ENCODE results near the gene C1orf35.

C1orf35 gene

GRCh38 chr1:228077565-228078330 lies 25.4 kb downstream of the C1orf35 start:
- H3K27me3 Mint-ChIP-seq (ENCODE audit: low read depth): no peaks in the 10 kb centered on the region
- no peaks in the 10 kb centered on the region for H3K9me3 Mint-ChIP-seq
- no peaks in the 10 kb centered on the region for H3K36me3 Mint-ChIP-seq (ENCODE audit: low read depth)
- no peak overlapping the region for H3K4me3 Mint-ChIP-seq
- H3K4me1 Mint-ChIP-seq (ENCODE audit: low read depth): peaks cover 13% of the 10 kb centered on the region
- no peak for DNase-seq (ENCODE audit: low spot score)
- H3K27ac Mint-ChIP-seq: no peak overlapping the region

- H3K9me3 Mint-ChIP-seq: no peaks in the 10 kb centered on the region
- H3K4me3 Mint-ChIP-seq: no peak overlapping the region
- H3K36me3 Mint-ChIP-seq (ENCODE audit: low read depth): no peaks in the 10 kb centered on the region
- peaks cover 13% of the 10 kb centered on the region for H3K4me1 Mint-ChIP-seq (ENCODE audit: low read depth)
- H3K27ac Mint-ChIP-seq: no peak overlapping the region
- H3K27me3 Mint-ChIP-seq (ENCODE audit: low read depth): no peaks in the 10 kb centered on the region
- no peak for DNase-seq (ENCODE audit: low spot score)
These were observed 26.2 kb downstream of the C1orf35 start for GRCh38 chr1:228076796-228077430.

DNA sequence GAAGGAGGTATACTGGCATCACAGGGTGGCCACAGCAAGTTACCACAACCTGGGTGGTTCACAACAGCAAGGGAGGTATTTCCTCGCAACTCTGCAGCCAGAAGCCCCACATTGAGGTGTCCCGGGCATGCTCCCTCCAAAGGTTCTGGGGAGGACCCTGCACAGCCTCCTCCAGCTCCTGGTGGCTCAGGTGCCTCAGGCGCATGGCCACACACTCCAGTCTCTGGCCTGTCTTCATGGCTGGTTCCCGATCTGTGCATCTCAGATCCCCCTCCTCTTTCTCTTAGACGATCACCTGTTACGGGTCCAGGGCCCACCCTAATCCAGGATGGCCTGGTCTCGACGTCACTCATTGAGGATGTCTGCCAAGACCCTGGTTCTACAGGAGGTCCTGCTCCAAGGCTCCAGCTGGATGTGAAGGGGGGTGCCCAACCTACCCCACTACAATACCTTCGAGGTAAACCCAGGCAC lies 27.3 kb downstream of the C1orf35 start:
- H3K36me3 Mint-ChIP-seq (ENCODE audit: low read depth): no peaks in the 10 kb centered on the region
- H3K9me3 Mint-ChIP-seq: no peaks in the 10 kb centered on the region
- no peak for DNase-seq (ENCODE audit: low spot score)
- H3K27ac Mint-ChIP-seq: no peak overlapping the region
- no peaks in the 10 kb centered on the region for H3K27me3 Mint-ChIP-seq (ENCODE audit: low read depth)
- H3K4me1 Mint-ChIP-seq (ENCODE audit: low read depth): peaks cover 10% of the 10 kb centered on the region
- no peak overlapping the region for H3K4me3 Mint-ChIP-seq

DNA sequence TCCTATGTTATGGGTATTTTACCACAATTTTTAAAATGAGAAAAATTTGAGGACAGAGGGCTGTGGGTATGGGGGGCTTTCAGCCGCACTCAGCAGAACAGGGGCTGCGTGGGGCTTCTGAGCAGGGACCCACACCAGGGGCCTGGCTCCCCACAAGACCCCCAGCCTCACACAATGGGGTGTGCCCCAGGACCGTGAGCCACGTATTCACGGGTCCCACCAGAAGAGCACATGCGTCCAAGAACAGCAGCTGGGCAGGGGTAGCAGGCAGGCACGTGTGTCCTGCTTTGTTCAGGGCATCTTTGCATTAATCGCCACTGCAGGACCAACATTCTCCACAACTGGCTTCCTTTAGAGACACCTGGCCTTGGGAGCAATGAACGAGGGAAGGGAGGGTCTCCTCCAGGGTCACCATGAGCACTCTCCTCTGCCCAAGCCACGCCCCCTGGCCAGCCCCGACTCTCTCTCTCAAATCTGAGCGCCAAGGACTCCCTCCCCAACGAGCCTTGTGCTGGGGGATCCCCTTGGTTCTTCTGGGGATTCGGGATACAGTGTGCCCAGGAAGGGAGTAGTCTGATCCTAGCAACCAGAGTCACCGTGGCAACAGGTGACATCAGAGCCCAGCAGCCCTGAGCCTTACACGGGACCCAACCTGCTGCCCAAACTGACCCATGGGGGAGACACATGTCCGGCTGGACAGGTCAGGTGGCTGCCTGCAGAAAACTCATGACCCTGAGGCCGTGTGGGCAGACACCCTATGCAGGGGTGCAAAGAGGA lies 28.0 kb downstream of the C1orf35 start:
- Mint-ChIP-seq H3K4me1 (ENCODE audit: low read depth) (peaks cover 10% of the 10 kb centered on the region), H3K4me3 (no peak overlapping the region), H3K9me3 (no peaks in the 10 kb centered on the region), H3K27me3 (ENCODE audit: low read depth) (no peaks in the 10 kb centered on the region), H3K36me3 (ENCODE audit: low read depth) (no peaks in the 10 kb centered on the region), H3K27ac (no peak overlapping the region)
- no peak for DNase-seq (ENCODE audit: low spot score)

DNA sequence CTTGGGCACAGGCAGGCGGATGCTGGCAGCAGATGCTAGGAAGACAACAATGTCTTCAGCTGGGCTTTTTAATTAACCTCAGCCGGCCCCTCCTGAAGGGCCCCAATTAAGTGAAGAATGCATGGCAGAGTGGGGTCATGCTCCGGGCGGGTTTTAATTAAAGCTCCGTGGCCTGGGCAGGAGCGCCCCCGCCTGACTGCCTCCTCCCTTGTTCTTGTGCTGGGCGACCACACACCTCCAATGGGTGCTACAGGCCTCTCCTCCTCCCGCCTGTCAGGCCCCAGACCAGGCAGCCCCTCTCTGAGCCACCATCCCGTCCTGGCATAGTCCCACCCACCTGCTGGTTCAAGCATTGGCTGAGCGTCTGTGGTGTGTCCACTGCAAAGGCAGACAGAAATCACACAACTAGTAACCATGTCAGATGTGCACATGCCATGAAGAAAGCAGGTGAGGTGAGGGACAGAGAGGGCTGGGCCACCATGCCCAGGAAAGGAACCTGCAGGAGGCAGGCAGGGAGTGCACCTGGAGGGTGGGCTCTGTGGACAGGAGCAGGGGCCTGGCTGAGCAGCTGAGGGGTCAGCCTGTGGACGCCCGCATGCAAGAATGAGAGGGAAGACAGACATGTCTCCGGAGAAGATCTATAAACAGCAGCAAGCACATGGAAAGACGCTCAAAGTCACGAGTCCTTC lies 29.1 kb downstream of the C1orf35 start:
- Mint-ChIP-seq H3K4me3 (no peak overlapping the region), H3K27me3 (ENCODE audit: low read depth) (no peaks in the 10 kb centered on the region)

GRCh38 chr1:228073061-228073856 lies 29.9 kb downstream of the C1orf35 start:
- DNase-seq (ENCODE audit: low spot score): no peak
- Mint-ChIP-seq H3K27me3 (ENCODE audit: low read depth) (no peaks in the 10 kb centered on the region), H3K9me3 (no peaks in the 10 kb centered on the region), H3K36me3 (ENCODE audit: low read depth) (no peaks in the 10 kb centered on the region), H3K27ac (no peak overlapping the region), H3K4me1 (ENCODE audit: low read depth) (peaks cover 2% of the 10 kb centered on the region), H3K4me3 (no peak overlapping the region)

More for the DNA sequence above, 29.1 kb downstream of the C1orf35 start:
- no peak overlapping the region for H3K27ac Mint-ChIP-seq
- no peak for DNase-seq (ENCODE audit: low spot score)
- H3K9me3 Mint-ChIP-seq: no peaks in the 10 kb centered on the region
- H3K36me3 Mint-ChIP-seq (ENCODE audit: low read depth): no peaks in the 10 kb centered on the region
- peaks cover 7% of the 10 kb centered on the region for H3K4me1 Mint-ChIP-seq (ENCODE audit: low read depth)

DNA sequence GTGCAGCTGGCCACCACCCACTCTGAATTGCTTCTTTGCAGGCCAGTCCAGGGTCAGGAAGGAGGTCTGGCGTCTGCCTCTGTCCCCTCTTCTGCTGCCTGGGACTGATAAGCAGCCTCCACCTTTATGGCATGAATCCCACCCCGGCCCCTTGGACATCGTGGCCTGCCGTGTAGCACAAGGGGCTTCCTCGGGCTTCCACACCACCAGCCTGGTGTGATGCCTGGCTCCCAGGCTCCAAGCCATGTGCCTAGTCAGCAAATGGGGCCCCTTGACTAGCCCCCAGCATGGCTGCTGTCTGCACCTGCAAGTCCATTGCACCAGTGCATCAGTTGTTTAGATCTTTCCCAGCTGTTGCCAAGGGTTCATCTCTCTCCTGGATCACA lies 30.5 kb downstream of the C1orf35 start:
- Mint-ChIP-seq H3K4me3 (no peak overlapping the region), H3K9me3 (no peaks in the 10 kb centered on the region), H3K27ac (no peak overlapping the region), H3K4me1 (ENCODE audit: low read depth) (peaks cover under 1% of the 10 kb centered on the region), H3K27me3 (ENCODE audit: low read depth) (no peaks in the 10 kb centered on the region), H3K36me3 (ENCODE audit: low read depth) (no peaks in the 10 kb centered on the region)
- no peak for DNase-seq (ENCODE audit: low spot score)

- Mint-ChIP-seq H3K9me3 (no peaks in the 10 kb centered on the region), H3K36me3 (ENCODE audit: low read depth) (no peaks in the 10 kb centered on the region), H3K4me1 (ENCODE audit: low read depth) (no peaks in the 10 kb centered on the region), H3K27me3 (ENCODE audit: low read depth) (no peaks in the 10 kb centered on the region), H3K4me3 (no peak overlapping the region), H3K27ac (no peak overlapping the region)
- DNase-seq (ENCODE audit: low spot score): no peak
These were observed 31.1 kb downstream of the C1orf35 start for GRCh38 chr1:228071839-228072657.

GRCh38 chr1:228070851-228071250 lies 32.3 kb downstream of the C1orf35 start:
- no peaks in the 10 kb centered on the region for H3K9me3 Mint-ChIP-seq
- no peaks in the 10 kb centered on the region for H3K4me1 Mint-ChIP-seq (ENCODE audit: low read depth)
- DNase-seq (ENCODE audit: low spot score): no peak
- H3K36me3 Mint-ChIP-seq (ENCODE audit: low read depth): no peaks in the 10 kb centered on the region
- no peak overlapping the region for H3K4me3 Mint-ChIP-seq
- H3K27ac Mint-ChIP-seq: no peak overlapping the region
- peaks cover 3% of the 10 kb centered on the region for H3K27me3 Mint-ChIP-seq (ENCODE audit: low read depth)

DNA sequence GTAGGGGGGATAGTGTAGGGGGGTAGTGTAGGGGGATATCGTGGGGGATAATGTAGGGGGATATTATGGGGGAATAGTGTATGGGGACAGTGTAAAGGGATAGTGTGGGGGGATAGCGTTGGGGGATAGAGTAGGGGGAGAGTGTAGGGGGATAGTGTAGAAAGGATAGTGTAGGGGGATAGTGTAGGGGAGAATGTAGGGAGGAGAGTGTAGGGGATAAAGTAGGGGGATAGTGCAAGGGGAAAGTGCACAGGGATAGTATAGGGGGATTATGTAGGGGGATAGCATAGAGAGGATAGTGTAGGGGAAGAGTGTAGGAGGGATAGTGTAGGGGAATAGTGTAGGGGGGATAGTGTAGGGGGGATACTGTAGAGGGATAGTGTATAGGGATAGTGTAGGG lies 33.0 kb downstream of the C1orf35 start:
- DNase-seq (ENCODE audit: low spot score): no peak
- H3K27ac Mint-ChIP-seq: no peak overlapping the region
- no peak overlapping the region for H3K4me3 Mint-ChIP-seq
- H3K9me3 Mint-ChIP-seq: no peaks in the 10 kb centered on the region
- H3K36me3 Mint-ChIP-seq (ENCODE audit: low read depth): no peaks in the 10 kb centered on the region
- peaks cover 3% of the 10 kb centered on the region for H3K27me3 Mint-ChIP-seq (ENCODE audit: low read depth)
- no peaks in the 10 kb centered on the region for H3K4me1 Mint-ChIP-seq (ENCODE audit: low read depth)

DNA sequence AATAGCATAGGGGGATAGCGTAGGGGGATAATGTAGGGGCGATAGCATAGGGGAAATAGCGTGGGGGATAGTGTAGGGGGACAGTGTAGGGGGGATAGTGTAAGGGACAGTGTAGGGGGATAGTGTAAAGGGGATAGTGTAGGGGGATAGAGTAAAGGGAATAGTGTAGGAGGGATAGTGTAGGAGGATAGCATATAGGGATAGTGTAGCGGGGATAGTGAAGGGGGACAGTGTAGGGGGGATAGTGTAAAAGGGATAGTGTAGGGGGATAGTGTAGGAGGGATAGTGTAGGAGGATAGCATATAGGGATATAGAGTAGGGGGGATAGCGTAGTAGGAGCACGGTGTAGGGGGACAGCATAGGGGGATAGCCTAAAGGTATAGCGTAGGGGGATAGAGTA lies 34.8 kb downstream of the C1orf35 start:
- peaks cover 3% of the 10 kb centered on the region for H3K27me3 Mint-ChIP-seq (ENCODE audit: low read depth)
- H3K36me3 Mint-ChIP-seq (ENCODE audit: low read depth): no peaks in the 10 kb centered on the region
- no peak overlapping the region for H3K4me3 Mint-ChIP-seq
- H3K9me3 Mint-ChIP-seq: no peaks in the 10 kb centered on the region
- no peak overlapping the region for H3K27ac Mint-ChIP-seq
- no peaks in the 10 kb centered on the region for H3K4me1 Mint-ChIP-seq (ENCODE audit: low read depth)
- DNase-seq (ENCODE audit: low spot score): no peak

- no peaks in the 10 kb centered on the region for H3K4me1 Mint-ChIP-seq (ENCODE audit: low read depth)
- no peaks in the 10 kb centered on the region for H3K9me3 Mint-ChIP-seq
- DNase-seq (ENCODE audit: low spot score): no peak
- no peak overlapping the region for H3K27ac Mint-ChIP-seq
- H3K36me3 Mint-ChIP-seq (ENCODE audit: low read depth): no peaks in the 10 kb centered on the region
- no peak overlapping the region for H3K4me3 Mint-ChIP-seq
- peaks cover 5% of the 10 kb centered on the region for H3K27me3 Mint-ChIP-seq (ENCODE audit: low read depth)
These were observed 36.1 kb downstream of the C1orf35 start for GRCh38 chr1:228066891-228067654.
